ENCODE data around the gene STIL.
A peak's percentile ranks its signal among the peaks of the same experiment; 100 is the strongest.
"Not testable (repeated sequence)": the region's sequence is repeated elsewhere in the genome, so short reads cannot be mapped to it uniquely, and the experiment has no call there.

STIL gene

DNA sequence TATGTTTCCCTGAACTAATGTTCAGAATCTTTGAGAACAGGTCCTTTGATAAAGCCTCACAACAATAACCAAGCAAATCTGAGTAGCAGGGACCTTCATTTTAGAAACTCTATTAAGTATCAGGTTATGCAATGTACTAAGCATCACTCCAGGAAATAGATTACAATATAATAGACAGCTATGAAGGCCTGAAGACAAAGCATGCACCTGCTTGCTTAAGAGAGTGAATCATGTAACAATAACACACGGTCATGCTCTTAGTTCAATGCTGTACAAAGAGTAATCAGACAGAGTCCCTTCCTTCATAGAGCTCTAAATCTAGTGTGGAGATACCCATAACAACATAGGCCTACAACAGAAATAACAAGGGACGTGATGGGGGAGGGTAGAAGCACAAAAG lies 11.6 kb upstream of the STIL start:
- H3K4me3 ChIP-seq (ENCODE audit: low read length), result no peak overlapping the region
- DNase-seq (ENCODE audit: low read depth, low spot score), result no peak

DNA sequence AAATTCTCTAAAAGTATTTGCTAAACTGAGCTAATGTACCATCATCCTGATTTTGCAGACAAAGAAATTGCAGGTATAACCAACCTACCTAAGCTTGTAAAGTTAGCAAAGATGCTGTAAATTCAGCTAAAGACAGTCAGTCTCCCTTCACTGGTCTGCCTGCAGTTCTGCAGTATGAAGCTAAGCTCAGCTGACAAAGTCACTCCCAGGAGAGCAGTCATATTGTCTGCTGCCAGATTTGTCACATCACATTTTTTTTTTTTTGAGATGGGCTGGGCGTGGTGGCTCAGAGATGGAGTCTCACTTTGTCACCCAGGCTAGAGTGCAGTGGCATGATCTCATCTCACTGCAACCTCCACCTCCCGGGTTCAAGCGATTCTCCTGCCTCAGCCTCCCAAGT lies 10.7 kb upstream of the STIL start:
- no peak for DNase-seq (ENCODE audit: low read depth, low spot score)
- no peak overlapping the region for H3K4me3 ChIP-seq (ENCODE audit: low read length)

DNA sequence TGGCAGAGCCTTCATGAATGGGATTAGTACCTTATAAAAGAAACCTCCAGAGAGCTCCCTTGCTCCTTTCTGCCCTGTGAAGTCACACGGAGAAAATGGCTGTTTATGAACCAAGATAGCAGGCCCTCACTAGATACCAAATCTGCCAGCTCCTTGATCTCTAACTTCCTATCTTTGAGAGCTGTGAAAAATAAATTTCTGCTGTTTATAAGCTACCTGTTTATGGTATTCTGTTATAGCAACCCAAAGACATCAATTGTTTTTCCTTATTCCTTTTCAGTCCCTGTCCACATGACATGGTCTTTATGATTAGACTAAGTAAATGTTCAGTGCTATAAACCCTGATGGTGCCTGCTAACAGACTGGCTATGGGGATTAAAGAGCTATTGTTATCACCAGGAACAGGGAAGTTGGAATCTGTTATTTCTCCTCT lies 9.7 kb upstream of the STIL start:
- H3K4me3 ChIP-seq (ENCODE audit: low read length), result no peak overlapping the region
- no peak for DNase-seq (ENCODE audit: low read depth, low spot score)

DNA sequence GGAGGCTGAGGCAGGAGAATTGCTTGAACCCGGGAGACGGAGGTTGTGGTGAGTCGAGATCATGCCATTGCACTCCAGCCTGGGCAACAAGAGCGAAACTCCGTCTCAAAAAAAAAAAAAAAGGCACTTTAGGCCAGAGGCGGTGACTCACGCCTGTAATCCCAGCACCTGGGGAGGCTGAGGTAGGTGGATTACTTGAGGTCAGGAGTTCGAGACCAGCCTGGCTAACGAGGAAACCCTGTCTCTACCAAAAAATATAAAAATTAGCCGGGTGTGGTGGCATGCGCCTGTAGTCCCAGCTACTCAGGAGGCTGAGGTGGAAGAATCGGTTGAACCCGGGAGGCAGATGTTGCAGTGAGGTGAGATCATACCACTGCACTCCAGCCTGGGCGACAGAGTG lies 6.0 kb upstream of the STIL start:
- H3K4me3 ChIP-seq (ENCODE audit: low read length); DNase-seq (ENCODE audit: low read depth, low spot score): not testable (repeated sequence)

DNA sequence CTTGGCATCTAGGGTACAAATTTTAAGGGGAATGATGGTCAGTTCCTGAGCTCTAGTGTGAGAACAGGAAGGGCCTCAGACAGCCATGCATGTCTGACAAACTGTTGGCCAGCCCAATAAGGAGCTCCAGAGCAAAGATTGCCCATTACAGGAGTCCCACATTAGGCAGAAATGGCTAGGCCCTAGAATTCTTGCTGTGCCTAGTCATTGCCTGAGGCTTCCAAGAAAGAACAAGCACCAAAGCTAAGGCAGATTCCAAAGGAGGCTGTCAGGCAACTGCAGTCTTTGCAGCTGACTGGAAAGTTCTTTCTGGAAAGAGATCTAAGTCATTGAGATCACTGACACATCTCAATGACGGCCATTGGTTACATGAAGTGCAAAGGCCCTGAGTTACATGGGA lies 3.9 kb upstream of the STIL start:
- no peak overlapping the region for H3K4me3 ChIP-seq (ENCODE audit: low read length)
- no peak for DNase-seq (ENCODE audit: low read depth, low spot score)

DNA sequence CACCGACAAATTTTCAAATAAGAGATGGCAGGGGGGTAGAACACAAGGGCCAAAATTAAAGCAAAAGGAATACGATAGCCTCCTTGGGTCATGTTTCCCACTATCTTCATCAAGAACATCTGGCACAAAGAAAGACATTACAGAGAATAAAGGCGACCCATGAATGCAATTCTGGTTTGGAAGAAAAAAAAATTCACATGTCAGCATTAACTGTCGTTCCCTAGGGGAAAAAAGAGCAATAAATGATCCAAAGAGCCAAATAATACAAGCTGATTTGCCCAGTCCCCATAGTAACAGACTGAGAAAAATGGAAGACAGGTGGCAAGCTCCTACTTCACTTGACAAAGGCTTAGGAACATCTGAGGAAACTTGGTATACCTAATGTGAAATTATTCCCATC lies 4.5 kb downstream of the STIL start:
- no peak for DNase-seq (ENCODE audit: low read depth, low spot score)
- H3K4me3 ChIP-seq (ENCODE audit: low read length), result no peak overlapping the region

DNA sequence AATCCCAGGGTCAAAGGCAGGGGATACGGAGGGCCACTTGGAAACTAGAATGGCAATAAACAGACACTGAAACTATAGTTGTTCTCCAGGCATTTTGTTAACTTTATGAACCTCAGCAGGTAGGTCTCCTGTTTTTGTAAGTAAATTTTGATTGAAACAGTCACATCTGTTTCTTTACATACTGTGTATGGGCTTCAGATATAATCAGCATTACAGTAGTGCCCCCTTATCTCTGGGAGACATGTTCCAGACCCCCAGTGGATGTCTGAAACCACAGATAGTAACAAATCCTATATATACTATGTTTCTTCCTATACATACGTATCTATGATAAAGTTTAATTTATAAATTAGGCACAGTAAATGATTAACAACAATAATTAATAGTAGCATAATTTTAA lies 11.5 kb downstream of the STIL start:
- no peak overlapping the region for H3K4me3 ChIP-seq (ENCODE audit: low read length)
- no peak for DNase-seq (ENCODE audit: low read depth, low spot score)

DNA sequence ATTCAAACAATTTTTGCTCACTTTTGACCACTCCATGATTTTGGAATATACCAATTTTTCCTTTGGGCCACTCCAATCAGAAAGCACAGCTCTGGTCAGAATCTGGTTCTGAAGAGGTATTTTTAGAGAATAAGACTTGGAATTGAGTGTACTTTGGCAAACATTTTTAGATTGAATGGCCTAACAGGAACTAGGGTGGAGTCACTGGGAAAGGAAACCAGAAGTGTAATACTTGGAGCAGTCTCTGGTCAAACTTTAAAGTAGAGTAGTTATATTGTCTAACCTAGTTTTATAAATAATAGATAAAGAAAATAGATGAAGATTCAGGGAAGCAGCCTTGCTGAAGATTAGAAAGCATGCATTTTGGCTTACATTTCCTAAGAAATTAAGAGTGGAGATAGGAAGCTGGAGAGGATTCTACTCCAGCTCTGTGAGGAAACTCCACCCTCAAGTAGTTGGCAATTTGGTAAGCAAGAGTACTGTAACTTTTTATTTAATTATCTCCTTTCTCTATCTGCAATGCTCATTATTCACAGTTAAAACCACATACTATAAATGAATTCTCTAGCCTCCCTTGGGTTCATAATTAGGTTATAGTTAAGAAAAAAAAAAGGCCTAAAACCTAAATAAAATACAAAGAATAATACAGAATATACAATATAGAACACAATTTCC lies 15.8 kb downstream of the STIL start:
- no peak overlapping the region for H3K4me3 ChIP-seq (ENCODE audit: low read length)
- no peak for DNase-seq (ENCODE audit: low read depth, low spot score)

DNA sequence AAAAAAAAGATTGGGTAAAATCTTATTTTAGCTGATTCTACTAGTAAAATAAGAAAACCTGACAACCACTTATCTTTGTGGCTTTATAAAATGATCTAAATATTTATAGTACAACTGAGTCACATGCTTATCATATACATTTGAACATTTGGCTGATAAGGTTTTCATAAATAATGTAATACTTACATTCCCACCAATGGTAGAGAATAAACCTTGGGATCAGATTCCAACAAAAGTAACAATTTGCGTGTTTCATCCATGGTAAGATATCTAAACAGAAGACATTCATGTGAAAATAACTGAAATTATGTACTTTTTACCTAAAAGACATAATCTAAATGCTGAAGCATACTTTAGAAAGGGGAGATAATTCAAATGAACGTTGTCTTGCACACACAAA lies 18.4 kb downstream of the STIL start:
- DNase-seq (ENCODE audit: low read depth, low spot score), result no peak
- H3K4me3 ChIP-seq (ENCODE audit: low read length), result no peak overlapping the region

DNA sequence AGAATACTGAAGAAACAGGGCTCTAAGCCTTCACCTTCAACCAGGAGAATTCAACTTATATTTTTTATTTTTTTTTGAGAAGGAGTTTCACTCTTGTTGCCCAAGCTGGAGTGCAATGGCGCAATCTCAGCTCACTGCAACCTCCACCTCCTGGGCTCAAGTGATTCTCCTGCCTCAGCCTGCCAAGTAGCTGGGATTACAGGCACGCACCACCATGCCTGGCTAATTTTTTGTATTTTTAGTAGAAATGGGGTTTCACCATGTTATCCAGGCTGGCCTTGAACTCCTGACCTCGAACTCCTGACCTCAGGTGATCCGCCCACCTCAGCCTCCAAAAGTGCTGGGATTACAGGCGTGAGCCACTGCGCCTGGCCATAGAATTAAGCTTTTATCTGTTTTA lies 19.1 kb downstream of the STIL start:
- not testable (repeated sequence) for DNase-seq (ENCODE audit: low read depth, low spot score); H3K4me3 ChIP-seq (ENCODE audit: low read length)

DNA sequence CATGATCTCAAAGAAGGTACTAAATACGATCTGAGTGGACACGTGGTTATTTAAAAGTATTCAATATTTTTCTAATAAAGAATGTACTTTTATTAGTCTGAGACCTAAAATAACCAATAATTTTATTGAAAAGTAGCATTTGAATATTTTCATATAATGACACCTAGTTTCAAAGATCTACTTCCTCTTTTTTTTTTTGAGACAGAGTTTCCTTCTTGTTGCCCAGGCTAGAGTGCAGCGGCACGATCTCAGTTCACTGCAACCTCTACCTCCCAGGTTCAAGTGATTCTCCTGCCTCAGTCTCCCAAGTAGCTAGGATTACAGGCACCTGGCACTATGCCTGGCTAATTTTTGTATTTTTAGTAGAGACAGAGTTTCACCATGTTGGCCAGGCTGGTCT lies 25.8 kb downstream of the STIL start:
- H3K4me3 ChIP-seq (ENCODE audit: low read length); DNase-seq (ENCODE audit: low read depth, low spot score): not testable (repeated sequence)

DNA sequence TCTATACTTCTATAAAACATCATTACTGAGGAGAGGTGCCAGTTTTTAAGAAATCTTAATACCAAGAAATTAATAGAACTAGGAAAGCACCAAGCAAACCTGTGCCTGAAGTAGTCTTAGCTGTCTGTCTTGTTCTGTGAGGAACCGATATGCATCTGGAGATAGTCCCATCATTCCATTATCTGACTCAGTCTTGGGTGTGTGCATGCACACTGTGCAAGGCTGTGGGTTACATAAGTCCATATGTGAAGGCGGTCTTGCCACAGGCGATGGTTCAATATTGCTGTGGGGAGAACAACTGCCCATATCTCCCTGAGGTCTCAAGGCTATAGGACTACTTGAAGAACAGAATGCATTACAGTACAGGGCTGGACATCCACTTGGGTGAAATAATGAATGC lies 33.8 kb downstream of the STIL start:
- no peak for DNase-seq (ENCODE audit: low read depth, low spot score)
- no peak overlapping the region for H3K4me3 ChIP-seq (ENCODE audit: low read length)

DNA sequence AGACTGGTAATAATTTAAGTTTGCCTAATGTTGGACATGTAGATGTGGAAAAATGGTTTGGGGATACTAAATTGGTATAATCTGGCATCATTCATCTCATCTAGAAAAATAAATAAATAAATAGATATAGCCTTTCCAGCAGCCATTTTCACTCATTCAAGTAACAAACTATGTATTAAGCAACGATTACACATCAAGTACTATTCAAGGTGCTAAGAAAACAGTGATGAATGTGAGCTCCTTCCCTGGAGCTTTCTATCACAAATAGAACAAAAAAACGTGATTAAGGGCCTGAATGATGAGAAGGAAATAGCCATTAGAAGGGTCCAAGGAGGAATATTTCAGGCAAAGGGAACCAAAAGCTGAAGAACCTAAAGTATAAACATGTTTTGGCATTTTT lies 37.1 kb downstream of the STIL start:
- H3K4me3 ChIP-seq (ENCODE audit: low read length), result no peak overlapping the region
- no peak for DNase-seq (ENCODE audit: low read depth, low spot score)

DNA sequence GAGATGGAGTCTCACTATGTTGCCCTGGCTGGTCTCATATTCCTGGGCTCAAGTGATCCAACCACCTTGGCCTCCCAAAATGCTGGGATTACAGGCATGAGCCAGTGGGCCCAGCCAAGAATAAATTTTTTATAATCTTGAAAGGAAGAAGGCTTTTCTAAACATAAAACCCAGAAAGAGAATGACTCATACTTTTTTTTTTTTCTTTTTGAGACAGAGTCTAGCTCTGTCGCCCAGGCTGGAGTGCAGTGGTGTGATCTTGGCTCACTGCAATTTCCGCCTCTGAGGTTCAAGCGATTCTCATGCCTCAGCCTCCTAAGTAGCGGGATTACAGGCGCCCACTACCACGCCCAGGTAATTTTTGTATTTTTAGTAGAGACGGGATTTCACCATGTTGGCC lies 38.1 kb downstream of the STIL start:
- H3K4me3 ChIP-seq (ENCODE audit: low read length); DNase-seq (ENCODE audit: low read depth, low spot score): not testable (repeated sequence)

DNA sequence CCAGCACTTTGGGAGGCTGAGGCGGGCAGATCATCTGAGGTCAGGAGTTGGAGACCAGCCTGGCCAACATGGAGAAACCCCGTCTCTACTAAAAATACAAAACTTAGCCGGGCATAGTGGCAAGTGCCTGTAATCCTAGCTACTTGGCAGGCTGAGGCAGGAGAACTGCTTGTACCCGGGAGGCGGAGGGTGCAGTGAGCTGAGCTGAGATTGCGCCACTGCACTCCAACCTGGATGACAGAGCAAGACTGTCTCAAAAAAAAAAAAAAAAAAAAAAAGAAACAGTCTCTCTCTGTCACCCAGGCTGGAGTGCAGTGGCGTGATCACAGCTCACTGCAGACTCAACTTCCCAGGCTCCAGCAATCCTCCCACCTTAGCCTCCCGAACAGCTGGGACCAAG lies 48.4 kb downstream of the STIL start:
- not testable (repeated sequence) for DNase-seq (ENCODE audit: low read depth, low spot score); H3K4me3 ChIP-seq (ENCODE audit: low read length)

DNA sequence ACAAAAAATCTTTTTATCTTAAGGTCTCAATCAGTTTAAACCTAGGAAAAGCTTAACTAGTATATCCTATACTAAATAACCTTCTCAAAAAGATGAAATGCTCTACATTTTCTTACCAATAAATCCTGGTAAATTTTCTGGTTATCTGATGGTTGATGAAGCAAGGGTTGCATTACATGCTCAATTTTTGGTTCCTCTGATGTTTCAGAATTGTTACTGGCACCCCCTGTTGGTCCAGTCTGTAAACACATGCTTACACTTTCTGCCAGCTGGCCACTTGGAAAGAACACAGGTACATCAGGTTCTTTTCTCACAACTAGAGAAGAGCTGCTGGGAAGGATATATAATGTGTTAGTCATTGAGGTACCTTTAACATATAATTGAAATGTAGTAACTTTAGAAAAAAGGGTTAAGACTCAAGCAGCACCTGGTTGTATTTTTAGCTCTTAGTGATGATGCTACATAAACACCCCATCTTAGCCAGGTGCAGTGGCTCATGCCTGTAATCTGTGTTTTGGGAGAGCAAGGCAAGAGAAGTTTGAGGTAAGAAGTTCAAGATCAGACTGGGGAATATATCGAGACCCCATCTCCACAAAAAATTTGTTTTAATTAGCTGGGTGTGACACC lies 51.0 kb downstream of the STIL start:
- DNase-seq (ENCODE audit: low read depth, low spot score), result peak; percentile 66

DNA sequence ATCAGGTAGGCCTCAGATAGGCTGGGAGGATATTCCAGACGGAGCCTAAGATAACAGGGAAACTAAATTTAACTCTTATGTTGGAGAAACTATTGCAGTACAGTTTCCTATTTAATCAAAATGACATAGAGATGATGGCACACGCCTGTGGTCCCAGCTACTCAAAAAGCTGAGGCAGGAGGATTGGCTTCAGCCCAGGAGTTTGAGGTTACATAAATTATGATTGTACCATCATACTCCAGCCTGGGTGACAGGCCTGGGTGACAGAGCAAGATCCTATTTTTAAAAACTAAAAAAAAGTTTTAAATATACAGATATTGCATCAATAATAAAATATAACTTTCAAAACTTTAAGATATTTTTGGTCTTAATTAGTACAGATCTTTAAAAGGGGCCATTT lies 56.7 kb downstream of the STIL start:
- no peak for DNase-seq (ENCODE audit: low read depth, low spot score)
- H3K4me3 ChIP-seq (ENCODE audit: low read length), result no peak overlapping the region

More for the DNA sequence above, 51.0 kb downstream of the STIL start:
- H3K4me3 ChIP-seq (ENCODE audit: low read length), result no peak overlapping the region

DNA sequence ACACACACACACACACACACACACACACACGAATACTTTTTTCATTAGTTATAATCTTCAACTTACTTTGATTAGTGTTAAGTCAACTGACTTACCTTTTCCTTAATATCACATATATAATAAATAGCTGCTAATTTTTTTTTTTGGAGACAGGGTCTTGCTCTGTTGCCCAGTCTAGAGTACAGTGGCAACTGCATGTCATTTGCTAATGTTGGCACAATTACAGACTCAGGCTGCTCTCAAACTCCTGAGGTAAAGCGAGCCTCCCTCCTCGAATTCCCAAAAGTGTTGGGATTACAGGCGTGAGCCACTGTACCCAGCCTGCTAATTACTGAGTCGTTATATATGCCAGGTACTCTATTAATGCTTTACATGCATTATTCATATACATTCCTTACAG lies 61.2 kb downstream of the STIL start:
- H3K4me3 ChIP-seq (ENCODE audit: low read length), result no peak overlapping the region
- no peak for DNase-seq (ENCODE audit: low read depth, low spot score)

DNA sequence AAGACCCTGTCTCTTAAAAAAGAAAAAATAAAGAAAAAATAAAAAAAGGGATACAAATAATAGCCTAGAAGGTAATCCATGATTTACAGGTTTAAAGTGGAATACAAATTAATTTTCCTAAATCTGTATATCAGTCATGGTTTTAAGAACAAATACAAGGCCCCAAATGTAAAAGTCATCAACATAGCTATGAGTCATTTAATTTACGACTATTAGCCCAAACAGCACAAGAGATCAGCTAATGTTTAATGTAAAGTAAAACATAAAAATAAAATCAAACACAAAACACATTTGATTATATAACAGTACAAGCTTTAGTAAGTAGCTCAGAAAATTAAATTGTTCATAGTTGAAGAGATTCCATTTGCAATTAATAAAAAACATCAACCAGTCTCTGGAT lies 61.6 kb downstream of the STIL start:
- no peak overlapping the region for H3K4me3 ChIP-seq (ENCODE audit: low read length)
- DNase-seq (ENCODE audit: low read depth, low spot score), result no peak

DNA sequence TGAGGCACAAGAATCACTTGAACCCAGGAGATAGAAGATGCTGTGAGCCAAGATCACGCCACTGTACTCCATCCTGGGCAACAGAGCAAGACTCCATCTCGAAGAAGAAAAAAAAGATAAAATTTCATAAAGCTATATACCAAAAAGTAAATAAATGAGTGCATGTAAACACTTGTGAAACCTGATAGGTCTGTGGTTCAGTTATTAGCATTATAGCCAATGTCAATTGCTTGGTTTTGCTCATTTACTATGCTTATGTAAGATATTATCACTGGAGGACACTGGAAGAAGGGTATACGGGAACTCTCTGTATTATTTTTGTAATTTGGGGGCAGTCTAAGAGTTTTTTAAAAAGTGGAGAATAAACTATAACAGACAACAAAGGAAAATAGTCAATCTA lies 64.2 kb downstream of the STIL start:
- no peak for DNase-seq (ENCODE audit: low read depth, low spot score)
- H3K4me3 ChIP-seq (ENCODE audit: low read length), result no peak overlapping the region

DNA sequence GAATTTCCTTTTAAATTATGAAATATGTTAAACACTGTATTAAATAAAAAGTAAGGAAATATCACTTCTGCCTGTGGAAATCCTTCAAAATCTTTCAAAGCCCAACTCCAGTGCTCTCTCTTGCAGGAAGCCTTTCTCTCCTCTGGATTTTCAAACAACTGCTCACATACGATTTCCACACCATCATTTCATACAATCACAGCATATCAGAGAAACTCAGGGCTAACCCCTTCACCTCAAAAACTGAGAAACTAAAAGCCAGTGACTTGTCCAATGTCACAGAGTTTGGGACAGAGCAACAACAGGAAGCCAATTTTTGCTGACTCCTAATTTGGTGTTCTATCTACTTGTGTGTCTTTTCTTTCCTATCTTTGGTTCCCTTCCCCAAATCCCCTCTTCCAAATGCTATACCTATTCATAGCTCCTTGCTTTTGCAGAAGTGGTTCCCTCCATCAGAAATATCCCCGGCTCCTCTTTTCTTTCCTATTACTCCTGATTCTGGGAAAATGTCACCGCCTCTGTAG lies 69.5 kb downstream of the STIL start:
- no peak overlapping the region for H3K4me3 ChIP-seq (ENCODE audit: low read length)
- no peak for DNase-seq (ENCODE audit: low read depth, low spot score)

Data from Jurkat, Clone E6-1 (cell line).